Esophagus mucosa (tissue), 1 donor: ENCODE data around the gene ARRDC2. TPM values are rescaled to one million over a fixed set of nuclear protein-coding genes. Genes with fewer than 3 reads are reported as not detected.
A peak's percentile ranks its signal among the peaks of the same experiment; 100 is the strongest.
"Not testable (repeated sequence)": the region's sequence is repeated elsewhere in the genome, so short reads cannot be mapped to it uniquely, and the experiment has no call there.

ENCODE experiments used
- ATAC-seq: fragments of 200-7000 bp; cut with Tn5 transposase; one replicate; pipeline ENCODE4 v1.9.1; 2020
- total RNA-seq: library from RNA; stranded (reverse); gene quantifications from one replicate; pipeline ENCODE4 v1.2.4, GENCODE V29; 2023
- donor health status: DM: yes; HTN: yes; CAD: no.

Gene ARRDC2
- total RNA-seq, 1 donor from 2014 or later = 6.3 TPM

GRCh38 chr19:18017275-18018083, 9.5 kb downstream of the ARRDC2 start:
- peak; percentile 33 for ATAC-seq

GRCh38 chr19:18020212-18021085, 12.5 kb downstream of the ARRDC2 start:
- peak; percentile 2 for ATAC-seq

DNA sequence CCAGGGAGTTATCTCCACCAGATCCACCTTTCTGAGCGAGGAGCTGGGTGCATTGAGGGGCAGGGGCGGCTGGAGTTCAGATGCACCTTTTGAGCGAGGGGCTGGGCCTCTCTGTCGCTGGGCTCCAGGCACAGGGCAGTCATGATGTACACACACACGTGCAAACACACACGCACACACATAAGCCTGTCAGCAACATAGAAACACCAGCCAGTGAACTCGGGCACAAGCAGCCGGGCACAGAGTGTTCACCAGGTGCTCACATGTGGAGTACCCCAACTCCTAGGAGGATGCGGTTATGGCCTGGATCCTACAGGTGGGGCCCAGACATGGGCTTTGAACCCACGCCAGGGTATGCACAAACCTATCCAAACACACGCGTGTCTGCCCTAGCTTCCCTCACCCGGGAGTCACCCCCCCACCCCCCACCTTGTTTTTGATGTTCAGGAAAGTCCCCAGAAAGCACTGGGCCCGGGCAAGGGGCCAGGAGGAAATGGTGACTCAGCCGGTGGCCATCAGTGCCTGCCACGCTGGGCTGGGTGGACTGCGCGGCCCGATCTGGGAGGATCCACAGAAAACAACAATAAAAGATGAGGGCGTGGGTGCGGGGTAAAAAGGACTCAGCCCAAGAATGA, 13.3 kb downstream of the ARRDC2 start:
- ATAC-seq = peak; percentile 33

DNA sequence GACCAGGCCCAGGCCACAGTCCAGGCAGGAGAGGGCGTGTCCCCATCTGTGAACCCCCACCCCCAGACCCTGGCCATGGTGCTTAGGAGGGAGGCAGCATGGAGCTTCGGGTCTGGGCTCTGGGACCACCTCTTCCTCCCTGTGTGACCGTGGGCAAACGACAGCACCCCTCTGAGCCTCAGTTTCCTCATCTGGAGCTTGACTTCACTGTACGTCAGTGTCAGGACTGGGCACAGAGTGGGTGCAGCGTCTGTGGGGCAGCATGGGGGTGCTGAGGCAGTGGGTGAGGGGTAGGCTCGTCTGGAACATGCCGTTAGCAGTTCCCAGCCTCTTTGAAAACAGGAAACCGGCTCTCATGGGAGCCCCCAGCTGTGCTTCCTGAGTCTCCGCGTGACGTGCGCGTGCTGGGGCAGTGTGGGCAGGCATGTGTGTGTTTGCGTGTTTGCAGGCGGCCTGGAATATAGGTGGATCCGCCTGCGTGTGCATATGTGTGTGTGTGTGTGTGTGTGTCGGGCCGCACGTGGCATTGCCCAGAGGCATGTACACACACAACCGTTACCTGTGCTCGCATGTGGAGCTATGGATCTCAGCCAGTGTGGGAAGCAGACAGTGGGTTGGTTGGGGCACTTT, 15.8 kb downstream of the ARRDC2 start:
- peak; percentile 61 for ATAC-seq

GRCh38 chr19:18027151-18027550, 19.2 kb downstream of the ARRDC2 start:
- ATAC-seq = no peak

- ATAC-seq = peak; percentile 23
Observed at GRCh38 chr19:18029617-18030338, 21.8 kb downstream of the ARRDC2 start.

- peak; percentile 67 for ATAC-seq
Observed at GRCh38 chr19:18031401-18031800, 23.4 kb downstream of the ARRDC2 start.

DNA sequence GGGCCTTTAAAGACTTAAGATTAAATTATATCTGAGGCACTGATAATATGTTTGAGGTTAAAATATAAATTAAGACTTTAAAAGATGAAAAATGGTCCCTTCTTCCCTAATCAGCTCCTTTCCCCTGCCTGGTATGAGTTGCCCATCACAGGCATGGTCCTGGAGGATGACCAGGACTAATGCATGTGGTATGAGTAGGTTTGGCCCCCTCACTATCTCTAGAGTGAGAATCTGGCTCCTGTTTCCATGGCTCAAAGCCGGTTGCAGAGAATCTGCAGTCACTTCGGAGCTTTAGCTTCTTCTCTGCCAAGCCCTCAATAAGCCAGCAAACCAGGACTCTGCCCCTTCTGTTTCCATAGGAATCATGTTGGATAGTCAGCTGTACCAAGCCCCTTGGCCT, 24.1 kb downstream of the ARRDC2 start:
- ATAC-seq = not testable (repeated sequence)

DNA sequence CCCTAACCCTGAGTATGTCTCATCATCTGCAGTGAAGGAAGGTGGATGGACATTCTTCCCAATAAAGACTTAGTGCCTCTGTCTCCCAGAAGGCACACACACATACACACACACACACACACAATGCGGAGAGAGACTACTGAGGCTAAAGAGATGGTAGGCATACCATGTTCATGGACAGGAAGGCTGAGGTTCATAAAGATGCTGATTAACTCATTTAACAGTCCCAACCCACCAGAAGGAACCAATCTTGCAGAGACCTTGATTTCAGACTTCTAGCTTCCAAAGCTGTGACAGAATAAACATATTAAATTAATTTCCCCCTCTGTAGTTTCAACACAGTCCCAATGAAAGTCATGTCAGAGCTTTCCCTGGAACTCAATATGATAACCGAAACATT, 33.1 kb downstream of the ARRDC2 start:
- ATAC-seq = no peak

GRCh38 chr19:18043676-18044075, 35.7 kb downstream of the ARRDC2 start:
- no peak for ATAC-seq

DNA sequence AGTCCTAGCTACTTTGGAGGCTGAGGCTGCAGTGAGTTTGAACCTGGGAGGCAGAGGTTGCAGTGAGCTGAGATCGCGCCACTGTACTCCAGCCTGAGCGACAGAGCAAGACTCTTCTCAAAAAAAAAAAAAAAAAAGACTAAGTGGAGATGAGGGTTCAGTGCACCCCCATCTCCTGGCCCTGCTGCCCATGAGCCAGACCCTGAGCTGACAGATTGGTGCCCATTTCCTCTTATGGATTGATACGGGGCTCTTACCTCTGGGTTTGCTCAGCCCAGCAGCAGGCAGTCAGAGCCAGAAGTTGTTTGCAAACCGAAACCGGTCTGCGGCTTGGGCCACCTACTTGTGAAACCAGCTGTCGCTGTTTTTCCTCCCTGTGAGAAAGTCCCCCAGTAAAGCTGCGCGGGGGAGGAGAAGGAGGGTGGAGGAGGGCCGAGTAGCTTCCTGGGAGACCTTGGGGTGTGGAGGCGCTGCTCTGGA, 36.9 kb downstream of the ARRDC2 start:
- peak; percentile 55 for ATAC-seq

GRCh38 chr19:18045307-18046050, 37.5 kb downstream of the ARRDC2 start:
- ATAC-seq = no peak

DNA sequence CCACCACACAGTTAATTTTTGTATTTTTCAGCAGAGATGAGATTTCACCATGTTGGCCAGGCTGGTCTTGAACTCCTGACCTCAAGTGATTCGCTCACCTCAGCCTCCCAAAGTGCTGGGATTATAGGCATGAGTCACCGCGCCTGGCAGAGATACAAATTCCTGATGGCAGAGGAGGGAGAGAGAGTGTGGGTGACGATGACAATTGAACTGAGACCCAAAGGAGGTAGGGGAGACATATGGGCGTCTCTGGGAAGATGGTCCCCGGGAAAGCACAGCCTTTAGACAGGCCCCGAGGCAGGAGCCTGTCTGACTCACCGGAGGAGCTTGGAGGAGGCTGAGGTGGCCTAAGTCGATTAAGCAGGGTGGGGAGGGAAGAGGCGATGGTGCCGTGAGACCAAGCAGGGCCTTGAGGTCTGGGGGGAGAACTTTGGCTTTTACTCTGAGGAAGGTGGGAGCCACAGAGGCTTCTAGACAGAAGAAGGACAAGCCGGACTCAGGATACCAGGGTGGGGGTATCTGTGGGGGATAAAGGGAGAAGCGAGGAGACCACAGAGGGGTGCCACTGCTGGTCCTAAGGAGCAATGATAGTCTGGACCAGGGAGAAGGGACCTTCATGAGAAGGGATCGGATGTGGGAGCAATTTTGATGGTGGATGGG, 38.2 kb downstream of the ARRDC2 start:
- peak; percentile 37 for ATAC-seq

GRCh38 chr19:18049385-18049784, 41.4 kb downstream of the ARRDC2 start:
- peak; percentile 31 for ATAC-seq

- ATAC-seq = peak; percentile 10
Observed at GRCh38 chr19:18051887-18052286, 43.9 kb downstream of the ARRDC2 start.

DNA sequence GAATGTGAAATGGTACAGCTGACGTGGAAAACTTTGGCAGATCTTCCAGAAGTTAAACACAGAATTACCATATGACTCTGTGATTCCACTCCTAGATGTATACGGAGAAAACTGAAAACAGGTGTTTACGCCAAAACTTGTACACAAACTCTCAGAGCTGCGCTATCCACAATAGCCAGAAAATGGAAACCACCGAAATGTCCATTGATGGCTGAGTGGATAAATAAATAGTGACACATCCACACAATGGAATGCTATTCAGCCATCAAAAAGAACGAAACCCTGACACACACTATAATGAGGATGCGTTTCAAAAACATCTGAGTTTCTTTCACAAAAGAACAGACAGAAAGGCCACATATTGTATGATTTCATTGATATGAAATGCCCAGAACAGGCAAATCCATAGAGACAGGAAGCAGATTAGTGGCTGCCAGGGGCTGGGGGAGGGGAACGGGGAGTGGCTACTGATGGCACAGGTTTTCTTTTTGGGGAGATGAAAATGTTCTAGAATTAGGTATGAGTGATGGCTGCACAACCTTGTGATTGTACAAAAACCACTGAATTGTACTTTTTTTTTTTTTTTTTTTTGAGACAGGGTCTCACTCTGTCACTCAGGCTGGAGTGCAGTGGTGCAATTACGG, 45.7 kb downstream of the ARRDC2 start:
- ATAC-seq = no peak

DNA sequence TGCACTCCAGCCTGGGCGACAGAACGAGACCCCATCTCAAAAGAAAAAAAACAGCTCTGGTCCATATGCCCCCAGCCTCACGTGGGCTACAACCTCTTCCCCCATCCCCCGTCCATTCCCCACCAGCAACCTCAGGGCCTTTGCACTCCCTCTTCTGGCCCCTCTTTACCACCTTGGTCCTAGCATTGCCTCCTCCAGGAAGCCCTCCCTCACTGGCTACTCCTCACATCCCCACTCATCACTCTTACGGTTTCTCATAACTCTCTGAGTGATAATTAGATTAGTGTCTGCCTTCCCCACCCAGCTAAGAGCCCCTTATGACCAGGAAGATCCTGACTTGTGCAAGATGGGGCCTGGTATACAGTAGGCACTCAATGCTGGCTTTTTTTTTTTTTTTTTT, 48.0 kb downstream of the ARRDC2 start:
- ATAC-seq = no peak

- ATAC-seq = no peak
Observed at GRCh38 chr19:18057557-18057956, 49.6 kb downstream of the ARRDC2 start.

DNA sequence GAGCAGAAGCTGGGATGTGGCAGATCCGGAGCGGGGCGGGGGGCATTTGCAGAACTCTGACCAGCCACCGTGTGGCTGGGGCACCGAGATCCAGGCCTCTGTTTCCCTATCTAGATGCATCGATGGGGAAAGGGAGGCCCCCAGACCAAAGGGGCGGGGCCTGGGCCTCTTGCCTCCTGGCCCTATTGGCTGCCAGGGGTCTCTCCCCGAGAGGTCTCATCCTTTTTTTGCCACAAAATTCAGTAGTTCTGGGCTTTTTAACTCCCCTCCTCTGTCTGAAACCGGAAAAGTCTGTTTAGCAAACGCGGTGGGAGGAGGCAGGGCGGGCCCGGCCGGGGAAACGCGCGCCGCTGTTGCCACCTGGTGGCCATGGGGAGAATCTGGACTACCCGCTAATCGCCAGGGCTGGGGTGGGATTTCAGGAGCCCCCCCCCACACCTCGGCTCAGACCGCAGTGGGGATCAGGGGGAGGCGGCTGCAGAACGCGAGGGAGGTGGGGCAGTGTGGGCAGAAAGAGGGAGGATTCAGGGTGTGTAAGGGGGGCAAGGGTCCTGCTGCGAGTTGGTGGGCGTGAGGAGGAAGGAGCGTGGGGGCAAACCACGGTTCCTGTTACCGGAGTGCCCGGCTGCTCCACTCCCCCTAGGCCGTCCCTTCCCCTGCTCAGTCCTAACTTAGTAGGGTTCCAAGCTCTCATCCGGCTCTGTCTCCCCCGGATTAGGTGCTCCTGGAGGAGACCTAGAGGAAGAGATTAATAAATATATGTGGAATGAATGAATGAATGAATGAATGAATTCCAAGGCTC, 50.4 kb downstream of the ARRDC2 start:
- ATAC-seq = peak; percentile 79
